NCI-H1105 (cell line): ENCODE results near the gene NCAN.
"Not testable (repeated sequence)": the region's sequence is repeated elsewhere in the genome, so short reads cannot be mapped to it uniquely, and the experiment has no call there.

Experiments
- DNase-seq: peaks from one replicate; lab custom pipeline; 2025; lab: John Stamatoyannopoulos, UW

NCAN gene

GRCh38 chr19:19224150-19224851 lies 12.5 kb downstream of the NCAN start:
- no peak for DNase-seq

- peak; percentile 80 for DNase-seq
Observed at GRCh38 chr19:19224852-19225494, 13.2 kb downstream of the NCAN start.

- no peak for DNase-seq
Observed at GRCh38 chr19:19226204-19226603, 14.4 kb downstream of the NCAN start.

GRCh38 chr19:19226663-19227062 lies 14.9 kb downstream of the NCAN start:
- no peak for DNase-seq

GRCh38 chr19:19227217-19227616 lies 15.5 kb downstream of the NCAN start:
- no peak for DNase-seq

- no peak for DNase-seq
Observed at GRCh38 chr19:19229701-19230100, 17.9 kb downstream of the NCAN start.

- DNase-seq, result no peak
Observed at GRCh38 chr19:19230999-19231398, 19.2 kb downstream of the NCAN start.

GRCh38 chr19:19232261-19232721 lies 20.5 kb downstream of the NCAN start:
- DNase-seq, result no peak

GRCh38 chr19:19234220-19234816 lies 22.6 kb downstream of the NCAN start:
- DNase-seq, result no peak

GRCh38 chr19:19236173-19236572 lies 24.4 kb downstream of the NCAN start:
- DNase-seq, result no peak

- no peak for DNase-seq
Observed at GRCh38 chr19:19238126-19238894, 26.6 kb downstream of the NCAN start.

GRCh38 chr19:19239675-19240074 lies 27.9 kb downstream of the NCAN start:
- DNase-seq, result no peak

GRCh38 chr19:19240476-19240875 lies 28.7 kb downstream of the NCAN start:
- no peak for DNase-seq

GRCh38 chr19:19250196-19250801 lies 38.5 kb downstream of the NCAN start:
- DNase-seq, result no peak

GRCh38 chr19:19253409-19253808 lies 41.7 kb downstream of the NCAN start:
- DNase-seq, result not testable (repeated sequence)

GRCh38 chr19:19256072-19256969 lies 44.6 kb downstream of the NCAN start:
- DNase-seq, result peak; percentile 71

- DNase-seq, result no peak
Observed at GRCh38 chr19:19257137-19257536, 45.4 kb downstream of the NCAN start.

- DNase-seq, result no peak
Observed at GRCh38 chr19:19257836-19258588, 46.3 kb downstream of the NCAN start.

GRCh38 chr19:19258589-19259338 lies 47.0 kb downstream of the NCAN start:
- no peak for DNase-seq

GRCh38 chr19:19259741-19260140 lies 48.0 kb downstream of the NCAN start:
- no peak for DNase-seq
